T-helper 2 cell treated with Interferon-gamma antibody and Interleukin-4, amounts not matched to agents 100 ng/mL and 5 ng/mL, for 36 hours (primary cell): ENCODE data around the gene EIF3M. TPM values are rescaled to one million over a fixed set of nuclear protein-coding genes. Genes with fewer than 3 reads are reported as not detected.
"Not testable (repeated sequence)": the region's sequence is repeated elsewhere in the genome, so short reads cannot be mapped to it uniquely, and the experiment has no call there.

Experiments used
- intact Hi-C: fragments of 100-400 bp; cut with micrococcal nuclease; formaldehyde crosslinking; loops from one replicate; pipeline ENCODE4 v1.15.1; 2023
- total RNA-seq: library from RNA; stranded (reverse); gene quantifications from 2 replicates; pipeline ENCODE4 v1.2.3, GENCODE V29; 2022

The EIF3M gene
- total RNA-seq, 1 donor from 2014 or later = 230 TPM

DNA sequence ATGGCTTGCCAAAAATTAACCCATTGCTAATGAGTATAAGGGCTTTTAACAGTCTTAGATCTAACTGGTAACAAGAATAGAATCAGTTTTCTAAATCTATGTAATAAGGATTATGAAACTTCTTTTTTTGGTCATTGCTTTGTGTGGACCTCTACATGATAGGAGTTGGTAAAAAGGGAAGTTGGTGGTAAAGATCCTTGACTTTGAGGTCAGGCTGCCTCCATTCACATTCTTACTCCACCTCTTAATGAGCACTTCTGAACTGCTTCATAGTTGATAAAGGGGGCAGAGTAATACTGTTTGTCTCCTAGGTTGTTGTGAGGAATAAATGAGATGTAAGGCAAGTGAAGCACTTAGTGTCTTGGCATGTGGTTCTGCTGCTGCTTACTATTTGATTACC, 10.6 kb downstream of the EIF3M start:
- intact Hi-C loops = no loop called here

GRCh38 chr11:32596114-32596513, 12.5 kb downstream of the EIF3M start:
- intact Hi-C loops = not testable (repeated sequence)

DNA sequence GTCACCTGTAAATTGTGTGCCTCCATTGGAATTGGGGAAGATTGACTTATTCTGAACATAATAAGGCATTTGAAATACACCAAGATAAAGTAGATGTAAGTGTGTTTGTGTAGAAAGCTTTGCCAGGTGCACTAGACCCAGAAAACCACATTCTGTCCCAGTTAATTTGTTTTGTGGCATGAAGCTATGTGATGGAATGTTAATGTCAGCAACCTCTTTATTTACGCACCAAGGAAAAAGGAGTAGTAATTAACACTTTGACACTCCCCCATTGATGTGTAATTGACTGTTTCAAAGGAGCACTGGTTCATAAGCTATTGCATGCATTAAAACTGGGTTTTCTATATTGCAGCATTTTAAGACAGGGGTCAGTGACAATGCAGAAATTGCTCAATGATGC, 14.3 kb downstream of the EIF3M start:
- intact Hi-C loops = no loop called here

GRCh38 chr11:32602657-32603415, 19.2 kb downstream of the EIF3M start:
- intact Hi-C loops = no loop called here

DNA sequence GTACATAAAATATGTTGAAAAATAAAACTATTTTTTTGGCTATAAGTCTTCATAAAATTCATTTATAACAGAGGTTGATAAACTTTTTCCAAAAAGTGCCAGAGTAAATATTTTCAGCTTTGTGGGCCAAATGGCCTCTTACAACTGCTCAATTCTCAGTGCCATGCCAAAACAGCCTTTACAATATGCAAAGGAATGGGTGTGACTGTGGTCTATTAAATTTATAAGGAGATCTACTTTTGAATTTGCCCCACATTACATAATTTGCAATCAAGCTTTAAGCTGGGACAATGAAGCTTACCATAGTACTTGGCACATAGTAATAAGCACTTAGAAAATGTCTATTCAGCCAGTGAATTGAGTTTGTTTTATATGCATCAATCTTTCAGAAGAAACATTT, 22.6 kb downstream of the EIF3M start:
- intact Hi-C loops = no loop called here

- intact Hi-C loops = not testable (repeated sequence)
These were observed 25.2 kb downstream of the EIF3M start for GRCh38 chr11:32608826-32609225.

- intact Hi-C loops = no loop called here
These were observed 27.2 kb downstream of the EIF3M start for GRCh38 chr11:32610797-32611352.

GRCh38 chr11:32613500-32614151, 30.0 kb downstream of the EIF3M start:
- intact Hi-C loops = no loop called here

DNA sequence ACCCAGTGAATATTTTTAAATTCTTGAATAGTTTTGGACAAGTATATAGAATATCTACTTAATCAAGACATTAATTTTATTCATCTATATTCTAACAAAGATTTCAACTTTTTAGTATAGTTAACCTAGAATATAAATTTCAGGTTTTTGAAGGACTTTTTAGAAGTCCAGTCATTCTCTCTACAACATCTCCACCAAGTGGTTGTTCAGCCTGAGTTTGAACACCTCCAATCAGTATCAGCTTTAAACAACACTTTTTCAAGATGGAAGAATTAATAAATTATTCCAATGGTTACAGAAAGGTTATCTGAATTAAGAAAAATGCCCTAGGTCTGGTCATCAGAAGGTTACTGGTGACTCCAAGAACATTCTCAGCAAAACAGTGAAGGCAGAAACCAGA, 31.8 kb downstream of the EIF3M start:
- intact Hi-C loops = no loop called here

DNA sequence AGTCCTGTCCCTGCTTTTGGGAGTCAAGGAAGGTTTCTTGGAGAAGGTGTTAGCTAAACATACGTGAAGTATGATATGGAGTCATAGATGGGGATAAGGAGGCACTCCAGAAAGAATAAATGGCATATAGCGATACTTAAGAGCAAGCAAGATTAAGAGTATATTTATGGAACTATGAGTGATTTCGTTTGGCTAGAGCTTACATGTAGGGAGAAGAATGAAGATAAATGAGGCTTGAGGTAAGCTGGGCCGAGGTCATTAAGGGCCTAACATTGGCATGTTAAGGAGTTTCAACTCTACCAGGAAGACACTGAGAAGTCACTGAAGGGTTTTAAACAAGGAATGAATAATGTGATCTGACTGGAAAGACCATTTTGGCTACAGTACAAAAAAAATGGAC, 33.3 kb downstream of the EIF3M start:
- intact Hi-C loops = no loop called here

GRCh38 chr11:32630844-32631243, 47.2 kb downstream of the EIF3M start:
- intact Hi-C loops = no loop called here

DNA sequence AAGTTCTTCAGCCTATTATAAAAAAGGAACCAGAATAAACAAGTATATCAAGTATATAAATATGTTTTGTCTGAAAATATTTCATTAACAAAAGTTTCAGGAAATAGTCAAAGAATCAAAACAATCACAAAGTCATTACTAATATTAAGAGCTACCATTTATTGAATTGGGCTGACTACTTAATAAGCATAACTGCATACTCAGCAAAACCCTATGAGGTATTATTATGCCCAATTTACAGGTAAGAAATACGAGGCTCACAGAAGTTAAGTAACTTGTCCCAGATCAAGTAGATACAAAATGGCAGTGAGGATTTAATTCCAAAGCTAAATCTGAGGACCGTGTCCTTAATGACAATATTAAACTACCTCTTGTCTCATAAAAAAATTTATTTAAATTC, 52.2 kb downstream of the EIF3M start:
- intact Hi-C loops = no loop called here

DNA sequence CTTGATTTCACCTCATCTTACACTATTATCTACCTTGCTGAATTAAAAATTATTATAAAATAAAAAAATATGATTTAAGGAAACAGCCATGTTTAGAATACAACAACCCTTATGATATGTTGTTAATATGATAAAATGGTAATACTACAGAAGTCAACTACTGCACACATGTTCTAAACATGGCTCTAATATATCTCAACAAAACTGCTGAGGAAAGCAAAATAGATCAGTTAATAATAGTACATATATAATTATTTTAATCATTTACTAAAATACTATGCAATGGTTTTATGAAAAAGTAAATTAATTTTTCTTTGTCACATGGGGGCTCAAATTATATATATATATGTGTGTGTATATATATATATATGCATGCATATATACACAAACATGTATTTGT, 57.7 kb downstream of the EIF3M start:
- intact Hi-C loops = no loop called here

DNA sequence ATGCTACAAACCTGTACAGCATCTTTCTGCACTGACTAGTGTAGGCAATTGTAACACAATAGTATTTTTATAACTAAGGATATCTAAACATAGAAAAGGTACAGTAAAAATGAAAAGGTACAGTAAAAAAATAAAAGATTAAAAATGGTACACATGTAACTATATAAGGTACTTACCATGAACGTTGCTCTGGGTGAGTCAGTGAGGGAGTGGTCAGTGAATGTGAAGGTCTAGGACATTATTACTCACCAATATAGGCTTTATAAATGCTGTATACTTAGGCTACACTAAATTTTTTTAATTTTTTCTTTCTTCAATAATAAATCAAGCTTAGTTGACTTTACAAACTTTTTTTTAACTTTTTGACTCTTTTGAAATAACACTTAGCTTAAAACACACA, 59.9 kb downstream of the EIF3M start:
- intact Hi-C loops = no loop called here

Other genes with a start within 250 kb of the EIF3M start
- gene WT1, start 148.3 kb upstream of the EIF3M start, total RNA-seq = not detected in 2 replicates
- 0.11 and 0.23 TPM in 2 replicates for gene CCDC73, start 210.8 kb downstream of the EIF3M start, total RNA-seq
- 0.66 and 1.0 TPM in 2 replicates for gene PRRG4, start 246.1 kb downstream of the EIF3M start, total RNA-seq